T-cell (primary cell): ENCODE data around the gene PTPRJ. TPM values are rescaled to one million over a fixed set of nuclear protein-coding genes. Genes with fewer than 3 reads are reported as not detected.

Experiments
- ATAC-seq, 4 experiments: fragments of 200-7000 bp in 3 of 4; fragments of 150-1000 bp in 1 of 4; cut with Tn5 transposase; replicated peaks in 1 of 4; 1 replicate in 3 of 4; 2 replicates in 1 of 4; pipeline ENCODE4 v1.10.0; 2021; ENCODE audit warnings: moderate library complexity in 3 of 4, mild to moderate bottlenecking in 2 of 4, moderate number of reproducible peaks in 1 of 4
- CTCF ChIA-PET, 2 donors: fragments of 300-600 bp; sonication (Branson Sonifier 250); formaldehyde crosslinking; loops; one replicate each; lab custom pipeline; 2022; ENCODE audit warnings: antibody characterized with exemption in 2 of 2; lab: Charles Lee
- POLR2A ChIA-PET, 2 donors: fragments of 300-600 bp; sonication (Branson Sonifier 250); formaldehyde crosslinking; loops; one replicate each; lab custom pipeline; 2022; ENCODE audit warnings: antibody characterized with exemption in 2 of 2; lab: Charles Lee
- DNase-seq, 35 experiments: peaks; one replicate each; pipeline versions ENCODE4 v3.0.0 to v3.0.0-alpha.2; 2013 to 2023
- H3K27ac ChIP-seq: one replicate; pipeline ENCODE4 v1.5.1; 2013; ENCODE audit warnings: low read length
- H3K27me3 ChIP-seq, 2 experiments: replicated peaks in 1 of 2; 1 replicate in 1 of 2; 2 replicates in 1 of 2; pipeline versions ENCODE4 v1.6.1 to v1.7.0; 2013; ENCODE audit warnings: low read length in 1 of 2, mixed read lengths in 1 of 2; ENCODE audit not compliant: control insufficient read depth in 2 of 2, insufficient read depth in 2 of 2; ENCODE audit errors: extremely low read depth in 1 of 2
- H3K36me3 ChIP-seq, 2 donors: 1 replicate in 1 of 2; 2 replicates in 1 of 2; pipeline versions ENCODE4 v1.6.1 to v1.7.0; 2013; ENCODE audit warnings: low read length in 1 of 2; ENCODE audit not compliant: control insufficient read depth in 2 of 2, insufficient read depth in 1 of 2; ENCODE audit errors: extremely low read depth in 1 of 2
- H3K4me1 ChIP-seq, 2 experiments: 1 replicate in 1 of 2; 2 replicates in 1 of 2; pipeline versions ENCODE4 v1.6.1 to v1.7.0; 2013; ENCODE audit warnings: low read length in 2 of 2, mixed read lengths in 1 of 2; ENCODE audit not compliant: insufficient read depth in 2 of 2, control insufficient read depth in 1 of 2; ENCODE audit errors: extremely low read depth in 1 of 2
- H3K4me3 ChIP-seq, 2 donors: 1 replicate in 1 of 2; 2 replicates in 1 of 2; pipeline versions ENCODE4 v1.5.1 to v1.7.0; 2013; ENCODE audit warnings: mild to moderate bottlenecking in 2 of 2, low read length in 1 of 2, moderate library complexity in 1 of 2; ENCODE audit not compliant: control insufficient read depth in 1 of 2; ENCODE audit errors: extremely low read depth in 1 of 2
- H3K9me3 ChIP-seq: 2 replicates; pipeline ENCODE4 v1.7.0; 2013
- H3K27ac Mint-ChIP-seq, 2 donors: one replicate each; pipeline ENCODE4 v1.8.0; 2020 to 2021; ENCODE audit warnings: mild to moderate bottlenecking in 2 of 2, mixed read lengths in 2 of 2
- H3K27me3 Mint-ChIP-seq, 2 donors: one replicate each; pipeline ENCODE4 v1.8.0; 2021 to 2022; ENCODE audit warnings: mixed read lengths in 2 of 2
- H3K36me3 Mint-ChIP-seq: one replicate; pipeline ENCODE4 v1.8.0; 2021; ENCODE audit warnings: mixed read lengths
- H3K4me1 Mint-ChIP-seq, 3 donors: one replicate each; pipeline ENCODE4 v1.8.0; 2020 to 2022; ENCODE audit warnings: mixed read lengths in 3 of 3, mild to moderate bottlenecking in 1 of 3
- H3K4me3 Mint-ChIP-seq, 3 donors: one replicate each; pipeline ENCODE4 v1.8.0; 2020 to 2022; ENCODE audit warnings: mild to moderate bottlenecking in 3 of 3, mixed read lengths in 3 of 3, moderate library complexity in 3 of 3
- H3K9me3 Mint-ChIP-seq, 3 donors: one replicate each; pipeline ENCODE4 v1.8.0; 2020 to 2022; ENCODE audit warnings: mixed read lengths in 3 of 3
- WGBS: methylation state at CpG from one replicate; pipeline ENCODE4 v1.1.5; 2013; ENCODE audit warnings: missing lambda C conversion rate; ENCODE audit not compliant: insufficient coverage; 5-methylcytosine and 5-hydroxymethylcytosine counted together
- total RNA-seq, 35 experiments: library from RNA in 6 of 35; stranded (reverse) in 6 of 35; fragments of 120-200 nt in 1 of 35; gene quantifications; one replicate each; pipeline versions ENCODE4 v1.2.1 to v1.2.4 and lab custom pipeline; 2013 to 2026

Gene PTPRJ
- total RNA-seq, 5 donors from 2014 or later (not counting 1 experiment from before 2014, with no cell fraction given), result 44.8 to 71.0 (median 57.9) TPM

DNA sequence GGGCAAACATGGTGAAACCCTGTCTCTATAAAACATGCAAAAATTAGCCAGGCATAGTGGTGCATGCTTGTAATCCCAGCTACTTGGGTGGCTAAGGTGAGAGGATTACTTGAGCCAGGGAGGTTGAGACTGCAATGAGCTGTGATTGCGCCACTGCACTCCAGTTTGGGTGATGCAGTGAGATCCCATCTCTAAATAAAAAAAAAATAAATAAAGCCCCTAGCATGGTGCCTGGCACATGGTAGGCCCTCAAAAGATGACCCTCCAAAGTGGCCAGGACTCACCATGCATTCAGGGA is 74.6 kb downstream of the PTPRJ start:
- POLR2A ChIA-PET, result interaction anchor here in 1 of 2 donors (0.5 kb wide), 1 partner anchor 151 kb away, joined by 3 read pairs; no protein-coding TSS in a partner anchor
- Histone ChIP-seq H3K36me3 (no peaks in the 10 kb centered on the region), H3K27me3 (no peaks in the 10 kb centered on the region), H3K4me1 (peaks cover 58 to 84% of the 10 kb centered on the region in 2 experiments), H3K9me3 (no peaks in the 10 kb centered on the region), H3K27ac (peak overlapping the region; percentile 62), H3K4me3 (no peak overlapping the region)
- H3K27ac Mint-ChIP-seq, result peak overlapping the region in 1 of 2 donors; percentile 88
- H3K36me3 Mint-ChIP-seq, result peaks cover 3% of the 10 kb centered on the region
- no peak for DNase-seq
- no peaks in the 10 kb centered on the region for H3K9me3 Mint-ChIP-seq
- H3K4me1 Mint-ChIP-seq, result peaks cover 87 to 89% (median 88%) of the 10 kb centered on the region in 3 donors
- no peak for ATAC-seq
- CTCF ChIA-PET, result no interaction called here
- peak overlapping the region in 2 of 3 donors; percentile 64 to 78 for H3K4me3 Mint-ChIP-seq
- WGBS, result no CpG with 5 or more reads among the region's 1 CpG
- H3K27me3 Mint-ChIP-seq, result no peaks in the 10 kb centered on the region

- H3K27ac ChIP-seq, result peak overlapping the region; percentile 62
- ATAC-seq, result peak; percentile 78 to 90 (median 86)
- no peaks in the 10 kb centered on the region for H3K27me3 Mint-ChIP-seq
These were observed 75.2 kb downstream of the PTPRJ start for GRCh38 chr11:48055292-48056132.

DNA sequence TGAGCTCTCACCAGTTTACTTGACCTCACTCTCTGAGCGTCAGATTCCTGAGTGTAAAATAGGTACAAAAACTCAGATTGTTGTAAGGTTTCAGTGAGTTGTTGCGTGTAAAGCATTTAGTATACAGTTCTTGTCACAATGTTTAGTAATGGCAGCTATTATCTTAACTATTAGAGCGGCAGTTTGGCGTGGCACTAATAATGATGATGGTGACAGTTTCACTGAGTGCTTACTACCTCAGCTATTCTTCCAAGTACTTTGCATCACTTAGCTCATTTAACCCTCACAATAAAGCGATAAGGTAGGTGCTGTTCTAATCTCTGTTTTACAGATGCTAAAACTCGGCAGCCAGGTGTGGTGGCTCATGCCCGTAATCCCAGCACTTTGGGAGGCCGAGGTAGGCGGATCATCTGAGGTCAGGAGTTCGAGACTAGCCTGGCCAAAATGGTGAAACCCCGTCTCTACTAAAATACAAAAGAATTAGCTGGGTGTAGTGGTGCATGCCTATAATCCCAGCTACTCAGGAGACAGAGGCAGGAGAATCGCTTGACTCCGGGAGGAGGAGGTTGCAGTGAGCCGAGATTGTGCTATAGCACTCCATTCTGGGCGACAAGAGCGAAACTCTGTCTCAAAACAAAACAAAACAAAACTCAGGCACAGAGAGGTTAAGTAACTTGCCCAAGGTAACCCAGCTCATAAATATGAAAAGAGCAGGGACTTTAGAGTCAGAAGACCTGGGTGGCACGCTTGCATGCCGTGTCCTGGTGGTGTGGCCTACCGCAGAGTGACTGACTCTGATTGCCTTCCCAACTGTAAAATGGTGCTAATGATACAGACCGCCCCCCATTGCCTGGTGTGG is 76.2 kb downstream of the PTPRJ start:
- Histone ChIP-seq H3K36me3 (peaks cover 0 to 3% of the 10 kb centered on the region in 2 donors), H3K27me3 (no peaks in the 10 kb centered on the region), H3K27ac (peak overlapping the region; percentile 62), H3K4me1 (peaks cover 54 to 81% of the 10 kb centered on the region in 2 experiments), H3K4me3 (peak overlapping the region in 1 of 2 donors; percentile 19), H3K9me3 (no peaks in the 10 kb centered on the region)
- DNase-seq, result no peak
- WGBS, result 92% methylated on average over 4 of the region's 20 CpGs
- Mint-ChIP-seq H3K9me3 (no peaks in the 10 kb centered on the region), H3K27me3 (no peaks in the 10 kb centered on the region), H3K36me3 (peaks cover 3% of the 10 kb centered on the region), H3K4me3 (peak overlapping the region; percentile 64 to 78 (median 70)), H3K27ac (peak overlapping the region; percentile 74 to 83), H3K4me1 (peaks cover 89 to 90% (median 89%) of the 10 kb centered on the region in 3 donors)
- POLR2A ChIA-PET, result interaction anchor here (0.6 to 1.4 kb wide), 4 partner anchors 39 to 124 kb away, joined by 3 to 6 read pairs (median 4); no protein-coding TSS in a partner anchor
- CTCF ChIA-PET, result interaction anchor here (0.5 to 1.6 kb wide), 13 partner anchors 10 to 488 kb away, joined by 3 to 13 read pairs (median 5); no protein-coding TSS in a partner anchor
- ATAC-seq, result no peak

More at GRCh38 chr11:48055292-48056132, 75.2 kb downstream of the PTPRJ start:
- Mint-ChIP-seq H3K4me1 (peaks cover 88 to 89% (median 89%) of the 10 kb centered on the region in 3 donors), H3K9me3 (no peaks in the 10 kb centered on the region), H3K27ac (peak overlapping the region; percentile 74 to 83), H3K36me3 (peaks cover 3% of the 10 kb centered on the region), H3K4me3 (peak overlapping the region; percentile 64 to 78 (median 70))
- H3K9me3 ChIP-seq, result no peaks in the 10 kb centered on the region
- CTCF ChIA-PET, result interaction anchor here (0.6 to 1.6 kb wide), 12 partner anchors 9 to 132 kb away, joined by 3 to 11 read pairs (median 5); no protein-coding TSS in a partner anchor
- H3K4me1 ChIP-seq, result peaks cover 57 to 82% of the 10 kb centered on the region in 2 experiments
- H3K36me3 ChIP-seq, result peaks cover 0 to 2% of the 10 kb centered on the region in 2 donors
- WGBS, result 21% methylated on average over 7 of the region's 12 CpGs
- POLR2A ChIA-PET, result interaction anchor here (0.6 to 1.4 kb wide), 5 partner anchors 38 to 123 kb away, joined by 3 to 6 read pairs (median 3); no protein-coding TSS in a partner anchor
- H3K4me3 ChIP-seq, result peak overlapping the region; percentile 19 to 35
- no peaks in the 10 kb centered on the region for H3K27me3 ChIP-seq
- peak; percentile 34 to 83 (median 61) for DNase-seq

- Mint-ChIP-seq H3K36me3 (peaks cover 5% of the 10 kb centered on the region), H3K4me3 (peak overlapping the region; percentile 22 to 78 (median 34)), H3K27me3 (no peaks in the 10 kb centered on the region), H3K4me1 (peaks cover 83 to 86% (median 83%) of the 10 kb centered on the region in 3 donors), H3K27ac (peak overlapping the region; percentile 80 to 83), H3K9me3 (no peaks in the 10 kb centered on the region)
- H3K36me3 ChIP-seq, result peaks cover 0 to 3% of the 10 kb centered on the region in 2 donors
- DNase-seq, result no peak
- H3K9me3 ChIP-seq, result no peaks in the 10 kb centered on the region
- peaks cover 45 to 72% of the 10 kb centered on the region in 2 experiments for H3K4me1 ChIP-seq
- WGBS, result 100% methylated on average over 1 of the region's 2 CpGs
- no peaks in the 10 kb centered on the region for H3K27me3 ChIP-seq
- ChIA-PET CTCF (interaction anchor here (0.7 to 1.0 kb wide), 3 partner anchors 15 to 123 kb away, joined by 3 to 6 read pairs (median 3); no protein-coding TSS in a partner anchor), POLR2A (interaction anchor here (0.6 kb wide), 2 partner anchors 27 to 356 kb away, joined by 3 to 5 read pairs; no protein-coding TSS in a partner anchor)
- ATAC-seq, result no peak
- no peak overlapping the region for H3K27ac ChIP-seq
- no peak overlapping the region for H3K4me3 ChIP-seq
These were observed 77.7 kb downstream of the PTPRJ start for GRCh38 chr11:48058064-48058463.

- Mint-ChIP-seq H3K27me3 (no peaks in the 10 kb centered on the region), H3K9me3 (no peaks in the 10 kb centered on the region), H3K4me1 (peaks cover 89 to 92% (median 90%) of the 10 kb centered on the region in 3 donors), H3K36me3 (peaks cover 10% of the 10 kb centered on the region), H3K27ac (peak overlapping the region; percentile 80 to 83), H3K4me3 (peak overlapping the region in 2 of 3 donors; percentile 22 to 78)
- POLR2A ChIA-PET, result interaction anchor here (0.5 to 0.6 kb wide), 2 partner anchors 81 to 247 kb away, joined by 4 read pairs; no protein-coding TSS in a partner anchor
- 98% methylated on average over 9 of the region's 12 CpGs for WGBS
- ATAC-seq (no peak), DNase-seq (no peak)
- Histone ChIP-seq H3K4me1 (peaks cover 51 to 75% of the 10 kb centered on the region in 2 experiments), H3K36me3 (peaks cover 0 to 3% of the 10 kb centered on the region in 2 donors), H3K27me3 (no peaks in the 10 kb centered on the region), H3K27ac (no peak overlapping the region), H3K9me3 (no peaks in the 10 kb centered on the region), H3K4me3 (no peak overlapping the region)
- CTCF ChIA-PET, result no interaction called here
These were observed 78.4 kb downstream of the PTPRJ start for GRCh38 chr11:48058788-48059187.
